KOPT-K1 (cell line): Measurements from ENCODE around the gene DCAF5.
"Not testable (repeated sequence)": the region's sequence is repeated elsewhere in the genome, so short reads cannot be mapped to it uniquely, and the experiment has no call there.

ENCODE experiments used
- H3K27ac ChIP-seq: fragments of 200-600 bp; sonication (generic); 2 replicates; pipeline ENCODE4 v1.5.1; 2016; ENCODE audit warnings: antibody characterized with exemption, mild to moderate bottlenecking, low read depth, low read length; ENCODE audit not compliant: poor library complexity, severe bottlenecking
- H3K36me3 ChIP-seq: fragments of 200-600 bp; sonication (generic); 2 replicates; pipeline ENCODE4 v1.5.1; 2017; ENCODE audit warnings: antibody characterized with exemption, mild to moderate bottlenecking, low read length, moderate library complexity; ENCODE audit not compliant: insufficient read depth
- H3K9me3 ChIP-seq: fragments of 200-600 bp; sonication (generic); 2 replicates; pipeline ENCODE4 v1.5.1; 2017; ENCODE audit warnings: antibody characterized with exemption, low read length, mild to moderate bottlenecking; ENCODE audit not compliant: insufficient read depth, poor library complexity, severe bottlenecking

The DCAF5 gene, protein sequence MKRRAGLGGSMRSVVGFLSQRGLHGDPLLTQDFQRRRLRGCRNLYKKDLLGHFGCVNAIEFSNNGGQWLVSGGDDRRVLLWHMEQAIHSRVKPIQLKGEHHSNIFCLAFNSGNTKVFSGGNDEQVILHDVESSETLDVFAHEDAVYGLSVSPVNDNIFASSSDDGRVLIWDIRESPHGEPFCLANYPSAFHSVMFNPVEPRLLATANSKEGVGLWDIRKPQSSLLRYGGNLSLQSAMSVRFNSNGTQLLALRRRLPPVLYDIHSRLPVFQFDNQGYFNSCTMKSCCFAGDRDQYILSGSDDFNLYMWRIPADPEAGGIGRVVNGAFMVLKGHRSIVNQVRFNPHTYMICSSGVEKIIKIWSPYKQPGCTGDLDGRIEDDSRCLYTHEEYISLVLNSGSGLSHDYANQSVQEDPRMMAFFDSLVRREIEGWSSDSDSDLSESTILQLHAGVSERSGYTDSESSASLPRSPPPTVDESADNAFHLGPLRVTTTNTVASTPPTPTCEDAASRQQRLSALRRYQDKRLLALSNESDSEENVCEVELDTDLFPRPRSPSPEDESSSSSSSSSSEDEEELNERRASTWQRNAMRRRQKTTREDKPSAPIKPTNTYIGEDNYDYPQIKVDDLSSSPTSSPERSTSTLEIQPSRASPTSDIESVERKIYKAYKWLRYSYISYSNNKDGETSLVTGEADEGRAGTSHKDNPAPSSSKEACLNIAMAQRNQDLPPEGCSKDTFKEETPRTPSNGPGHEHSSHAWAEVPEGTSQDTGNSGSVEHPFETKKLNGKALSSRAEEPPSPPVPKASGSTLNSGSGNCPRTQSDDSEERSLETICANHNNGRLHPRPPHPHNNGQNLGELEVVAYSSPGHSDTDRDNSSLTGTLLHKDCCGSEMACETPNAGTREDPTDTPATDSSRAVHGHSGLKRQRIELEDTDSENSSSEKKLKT

DNA sequence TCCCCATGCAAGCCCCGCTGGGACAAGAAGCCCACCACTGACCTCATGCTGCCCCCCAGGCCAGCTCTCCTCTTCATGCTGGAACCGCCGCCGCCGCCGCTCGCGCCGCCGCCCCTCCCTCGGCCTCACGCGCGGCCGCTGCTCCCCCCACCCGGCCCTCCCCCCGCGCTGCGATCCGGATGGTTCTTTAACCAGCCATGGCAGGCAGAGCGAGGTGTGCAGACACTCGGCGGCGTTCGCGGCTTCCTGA lies at the start of gene DCAF5:
DCAF5 (minus strand) TSS at position 218 of the 250 bp plus-strand sequence; CDS start at position 77, 141 bp downstream.
- no peaks in the 10 kb centered on the region for H3K9me3 ChIP-seq
- H3K27ac ChIP-seq: peak within 1 kb of the TSS; percentile 89
- H3K36me3 ChIP-seq: peaks cover 21% of the 10 kb centered on the region

DNA sequence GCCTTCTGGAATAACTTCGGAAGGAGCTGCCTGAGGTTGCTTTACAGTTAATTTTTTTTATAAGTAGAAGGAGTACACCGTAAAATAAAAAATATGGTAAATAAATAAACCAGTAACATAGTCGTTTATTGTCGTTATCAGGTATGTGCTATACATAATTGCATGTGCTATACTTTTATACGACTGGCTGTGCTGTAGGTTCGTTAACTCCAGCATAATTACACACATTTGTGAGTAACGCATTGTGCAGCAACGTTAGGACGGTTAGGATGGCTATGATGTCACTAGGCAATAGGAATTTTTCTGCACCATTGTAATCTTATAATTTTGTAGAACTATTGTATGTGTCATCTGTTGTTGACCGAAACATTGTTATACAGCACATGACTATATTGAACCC lies 46.9 kb upstream of the DCAF5 start:
- Histone ChIP-seq H3K36me3 (no peaks in the 10 kb centered on the region), H3K27ac (no peak overlapping the region), H3K9me3 (no peaks in the 10 kb centered on the region)

DNA sequence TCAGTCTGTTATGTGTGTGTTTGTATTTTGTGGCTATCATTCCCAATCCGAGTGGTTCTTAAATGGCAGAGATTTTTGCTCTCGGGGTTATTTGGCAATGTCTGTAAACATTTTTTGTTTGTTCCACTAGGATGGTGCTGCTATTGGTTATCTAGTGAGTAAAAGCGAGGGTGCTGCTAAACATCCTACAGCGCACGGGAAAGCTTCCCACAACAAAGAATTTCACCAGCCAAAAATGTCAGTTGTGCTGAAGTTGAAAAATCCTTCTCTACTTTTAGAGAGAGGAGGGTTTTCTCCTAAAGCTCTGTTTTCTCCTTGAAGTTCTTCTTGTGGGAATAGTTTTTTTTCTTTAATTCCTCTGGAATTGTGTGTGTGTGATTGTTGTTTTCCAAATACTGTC lies 40.8 kb upstream of the DCAF5 start:
- Histone ChIP-seq H3K9me3 (no peaks in the 10 kb centered on the region), H3K36me3 (no peaks in the 10 kb centered on the region), H3K27ac (no peak overlapping the region)

DNA sequence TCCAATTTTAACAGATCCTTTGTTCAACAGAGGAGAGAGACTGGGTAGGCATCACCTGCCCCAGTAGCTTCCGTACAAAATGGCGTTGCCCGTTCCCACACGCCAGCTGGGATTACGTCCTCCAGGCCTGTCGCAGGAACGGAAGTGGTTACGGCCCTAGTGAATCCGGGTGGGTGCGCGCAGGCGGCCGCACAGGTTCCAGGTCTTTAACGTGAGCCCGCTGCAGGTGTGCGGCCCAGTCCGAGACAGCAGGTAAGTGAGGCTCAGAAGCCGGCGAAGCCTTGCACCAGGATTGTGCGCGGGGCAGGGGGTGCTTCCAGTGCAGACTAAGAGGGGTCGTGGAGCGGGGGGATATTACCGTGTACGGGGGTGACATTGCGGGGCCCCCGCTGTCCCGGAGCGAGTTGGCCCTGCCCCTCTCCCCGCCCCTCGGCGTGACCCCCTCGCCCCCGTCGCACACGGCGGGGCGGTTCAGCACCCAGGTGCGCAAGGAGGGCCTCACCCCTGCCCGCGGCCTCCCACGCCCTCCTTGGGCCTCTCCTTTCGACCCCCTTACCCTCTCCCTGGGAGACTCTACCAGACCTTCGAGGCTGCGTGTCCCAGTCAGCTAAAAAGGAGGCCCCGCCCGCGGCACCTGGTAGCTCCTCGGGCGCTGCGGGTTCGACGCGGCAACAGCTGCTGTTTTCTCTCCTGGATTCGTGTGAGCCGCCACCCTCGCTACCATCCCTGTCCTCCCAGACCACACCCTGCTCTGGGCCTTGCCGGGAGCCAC lies 38.6 kb upstream of the DCAF5 start, which contains the start of gene EXD2:
EXD2 (plus strand) TSS at position 159 of the 772 bp plus-strand sequence. CDS start 17,973 bp downstream, outside the sequence.
- Histone ChIP-seq H3K27ac (peak within 1 kb of the TSS; percentile 53), H3K36me3 (no peaks in the 10 kb centered on the region), H3K9me3 (no peaks in the 10 kb centered on the region)

DNA sequence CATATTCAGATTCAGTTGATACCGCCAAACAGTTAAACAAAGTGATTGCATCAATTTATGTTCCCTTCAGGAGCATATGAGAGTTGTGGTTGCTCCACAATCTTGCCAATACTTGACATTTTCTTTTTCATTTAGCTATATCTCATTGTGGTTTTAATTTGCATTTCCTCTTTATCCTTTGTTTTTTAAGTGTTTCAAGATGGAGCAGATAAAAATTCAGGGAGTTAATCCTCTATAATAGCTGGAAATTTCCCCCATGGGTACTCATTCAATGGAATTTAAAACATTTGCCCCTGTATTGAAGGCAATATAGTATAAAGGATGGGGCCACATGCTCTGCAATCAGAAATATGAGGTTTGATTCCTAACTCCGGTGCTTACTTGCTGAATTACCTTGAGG lies 37.3 kb upstream of the DCAF5 start:
- Histone ChIP-seq H3K9me3 (no peaks in the 10 kb centered on the region), H3K36me3 (no peaks in the 10 kb centered on the region), H3K27ac (no peak overlapping the region)

DNA sequence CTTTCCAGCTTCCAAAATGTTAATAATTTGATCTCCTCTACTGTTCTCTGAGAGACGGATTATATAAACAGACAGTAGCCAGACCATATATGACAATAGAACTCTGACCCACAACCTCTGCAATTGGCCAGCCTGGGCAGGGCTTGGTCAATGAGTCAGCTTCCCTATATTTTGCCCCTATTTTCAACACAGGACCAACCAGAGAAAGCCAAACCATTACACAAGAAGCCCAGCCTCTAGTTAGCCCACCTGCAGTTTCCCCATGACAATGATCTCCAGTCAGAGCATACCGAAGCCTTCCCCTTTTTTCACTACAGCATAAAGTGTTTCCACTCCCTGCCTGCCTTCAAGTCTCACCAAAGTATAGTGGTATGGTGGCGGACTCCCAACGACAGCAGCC lies 30.8 kb upstream of the DCAF5 start:
- H3K9me3 ChIP-seq: no peaks in the 10 kb centered on the region
- no peaks in the 10 kb centered on the region for H3K36me3 ChIP-seq
- H3K27ac ChIP-seq: no peak overlapping the region

DNA sequence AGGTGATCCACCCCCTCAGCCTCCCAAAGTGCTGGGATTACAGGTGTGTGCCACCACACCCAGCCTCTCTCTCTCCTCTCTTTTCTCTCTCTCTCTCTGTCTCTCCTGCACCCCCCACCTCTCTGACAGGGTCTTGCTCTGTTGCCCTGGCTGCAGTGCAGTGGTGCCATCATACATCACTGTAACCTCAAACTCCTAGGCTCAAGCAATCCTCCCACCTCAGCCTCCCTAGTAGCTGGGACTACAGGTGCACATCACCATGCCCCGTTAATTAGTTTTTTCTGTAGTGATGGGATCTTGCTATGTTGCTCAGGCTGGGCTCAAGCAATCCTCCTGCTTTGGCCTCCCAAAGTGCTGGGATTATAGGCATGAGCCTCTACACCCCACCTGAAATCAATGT lies 29.7 kb upstream of the DCAF5 start:
- not testable (repeated sequence) for H3K27ac ChIP-seq, H3K9me3 ChIP-seq, H3K36me3 ChIP-seq

- Histone ChIP-seq H3K36me3 (no peaks in the 10 kb centered on the region), H3K9me3 (no peaks in the 10 kb centered on the region), H3K27ac (no peak overlapping the region)
Observed at GRCh38 chr14:69181491-69181890, 28.6 kb upstream of the DCAF5 start.

GRCh38 chr14:69175130-69175529 lies 22.2 kb upstream of the DCAF5 start:
- no peaks in the 10 kb centered on the region for H3K9me3 ChIP-seq
- H3K36me3 ChIP-seq: no peaks in the 10 kb centered on the region
- H3K27ac ChIP-seq: no peak overlapping the region

GRCh38 chr14:69171569-69171968 lies 18.6 kb upstream of the DCAF5 start:
- Histone ChIP-seq H3K9me3 (no peaks in the 10 kb centered on the region), H3K36me3 (no peaks in the 10 kb centered on the region), H3K27ac (no peak overlapping the region)

DNA sequence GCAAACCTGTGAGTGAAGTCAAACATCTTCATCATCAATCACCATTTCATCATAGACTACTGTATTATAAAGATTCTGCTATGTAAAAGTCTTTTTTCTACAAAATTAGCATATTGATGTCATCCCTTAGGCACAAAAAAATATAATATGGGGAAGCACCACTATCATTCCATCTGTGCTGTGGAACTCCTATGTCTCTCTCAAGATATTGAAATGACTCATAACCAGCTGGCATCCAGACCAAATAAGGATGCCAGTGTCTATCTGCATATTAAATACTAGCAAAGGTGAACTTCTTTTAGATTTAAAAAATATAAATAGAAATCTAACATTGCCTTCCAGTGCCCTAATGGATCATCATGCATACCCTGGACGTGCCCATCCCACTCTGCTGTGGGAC lies 17.9 kb upstream of the DCAF5 start:
- Histone ChIP-seq H3K27ac (no peak overlapping the region), H3K36me3 (no peaks in the 10 kb centered on the region), H3K9me3 (no peaks in the 10 kb centered on the region)

DNA sequence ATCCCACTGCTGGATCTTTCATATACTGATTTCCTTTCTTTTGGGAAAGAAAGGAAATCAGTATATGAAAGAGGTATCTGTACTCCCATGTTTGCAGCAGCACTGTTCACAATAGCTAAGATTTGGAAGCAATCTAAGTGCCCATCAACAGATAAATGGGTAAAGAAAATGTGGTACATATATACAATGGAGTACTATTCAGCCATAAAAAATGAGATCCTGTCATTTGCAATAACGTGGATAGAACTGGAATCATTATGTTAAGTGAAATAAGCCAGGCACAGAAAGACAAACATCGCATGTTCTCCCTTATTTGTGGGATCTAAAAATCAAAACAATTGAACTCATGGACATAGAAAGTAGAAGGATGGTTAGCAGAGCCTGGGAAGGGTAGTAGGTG lies 12.9 kb upstream of the DCAF5 start:
- H3K36me3 ChIP-seq, H3K27ac ChIP-seq, H3K9me3 ChIP-seq: not testable (repeated sequence)

DNA sequence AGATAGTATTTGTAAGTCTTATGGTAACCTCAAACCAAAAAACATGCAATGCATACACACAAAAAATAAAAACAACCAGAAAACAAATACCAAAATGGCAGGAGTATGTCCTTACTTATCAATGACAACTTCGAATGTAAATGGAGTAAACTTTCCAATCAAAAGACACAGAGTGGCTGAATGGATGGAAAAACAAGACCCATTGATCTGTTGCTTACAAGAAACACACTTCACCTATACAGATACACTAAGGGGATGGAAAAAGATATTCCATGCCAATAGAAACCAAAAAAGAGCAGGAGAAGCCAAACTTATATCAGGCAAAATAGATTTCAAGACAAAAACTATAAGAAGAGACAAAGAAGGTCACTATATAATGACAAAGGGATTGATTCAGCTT lies 8.7 kb upstream of the DCAF5 start:
- Histone ChIP-seq H3K9me3 (no peaks in the 10 kb centered on the region), H3K27ac (no peak overlapping the region), H3K36me3 (no peaks in the 10 kb centered on the region)

GRCh38 chr14:69156224-69156623 lies 3.3 kb upstream of the DCAF5 start:
- Histone ChIP-seq H3K27ac (no peak overlapping the region), H3K9me3 (no peaks in the 10 kb centered on the region), H3K36me3 (no peaks in the 10 kb centered on the region)

DNA sequence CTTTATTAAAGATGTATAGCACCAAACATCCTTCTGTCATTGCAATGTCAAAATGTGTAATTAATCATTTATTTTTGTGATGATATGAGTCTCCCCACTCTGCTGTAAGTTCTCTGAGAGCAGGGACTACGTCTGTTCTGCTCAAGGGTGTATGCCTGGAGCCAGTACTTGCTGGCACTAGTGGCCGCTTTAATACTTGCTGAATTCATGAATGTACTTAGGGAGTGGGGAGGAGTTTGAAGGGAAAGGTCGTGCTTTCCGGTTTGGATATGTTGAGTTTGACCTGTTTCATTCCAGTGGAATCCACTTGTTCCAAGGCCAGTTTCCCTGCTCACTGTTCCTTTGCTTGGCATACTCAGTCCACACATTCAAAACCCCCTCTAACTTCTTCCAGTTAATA lies 1.9 kb upstream of the DCAF5 start:
- Histone ChIP-seq H3K36me3 (peaks cover 2% of the 10 kb centered on the region; the same call in 1 of the 2 replicates), H3K27ac (no peak overlapping the region), H3K9me3 (no peaks in the 10 kb centered on the region)
